ENCODE data around the gene SPTB. TPM values are rescaled to one million over a fixed set of nuclear protein-coding genes. Genes with fewer than 3 reads are reported as not detected.
A peak's percentile ranks its signal among the peaks of the same experiment; 100 is the strongest.

Gene SPTB
- total RNA-seq: under 1 TPM; 0.03 to 0.08 TPM
- 0.28 TPM for polyA plus RNA-seq (2013, experiment 1 of 2)
- polyA plus RNA-seq (2013, experiment 2 of 2): 4.0 TPM
- 0 to 1.5 (median 0.21) reads per million in 172 experiments for total RNA-seq

GRCh38 chr14:64879635-64880220 is at the start of gene SPTB:
TSS of gene SPTB (minus strand) at chr14:64879907. CDS start at chr14:64823094, 56,813 bp downstream.
- Histone ChIP-seq H3K27me3 (ENCODE audit: control insufficient read depth in 1 of 2, insufficient read depth in 2 of 2, low read length in 2 of 2) (peaks cover 23 to 26% of the 10 kb centered on the region in 2 experiments), H3K36me3 (ENCODE audit: insufficient read depth, low read length) (no peaks in the 10 kb centered on the region), H3K4me3 (ENCODE audit: low read length) (peak within 1 kb of the TSS; percentile 68), H3K9me3 (ENCODE audit: control insufficient read depth in 1 of 2, insufficient read depth in 1 of 2, low read length in 2 of 2) (no peaks in the 10 kb centered on the region), H3K4me1 (ENCODE audit: insufficient read depth, low read length) (peaks cover 17% of the 10 kb centered on the region), H3K27ac (ENCODE audit: low read depth in 1 of 2, low read length in 2 of 2) (no peak within 1 kb of the TSS)
- peaks cover 67% of the 10 kb centered on the region for H3K27me3 Mint-ChIP-seq
- intact Hi-C loops (cut with DNase I, micrococcal nuclease): no loop called here
- ATAC-seq (ENCODE audit: poor library complexity) (peak; percentile 69), DNase-seq (peak; percentile 28 to 74 (median 52))
- ChIA-PET POLR2A (interaction anchor here (1.0 to 3.5 kb wide), 4 partner anchors 10 to 44 kb away, joined by 3 to 14 read pairs (median 6); partner anchors contain the start of gene CHURC1), CTCF (interaction anchor here (1.3 to 3.9 kb wide), 3 partner anchors 12 to 56 kb away, joined by 4 to 19 read pairs (median 6); no protein-coding TSS in a partner anchor)
- no peaks in the 10 kb centered on the region for H3K36me3 Mint-ChIP-seq (ENCODE audit: low read depth)
- no peaks in the 10 kb centered on the region for H3K9me3 Mint-ChIP-seq
- no peak for TF ChIP-seq CTCF (IDR thresholded peaks at IDR 0.05)
- no peak within 1 kb of the TSS for H3K27ac Mint-ChIP-seq
- peaks cover 8% of the 10 kb centered on the region for H3K4me1 Mint-ChIP-seq (ENCODE audit: low read depth)
- peak within 1 kb of the TSS; percentile 91 for H3K4me3 Mint-ChIP-seq

- ChIA-PET POLR2A (interaction anchor here (0.7 to 7.0 kb wide), 5 partner anchors 13 to 590 kb away, joined by 3 to 132 read pairs (median 3); partner anchors contain the start of genes CHURC1 and GPX2), CTCF (interaction anchor here (0.7 kb wide), 1 partner anchor 10 kb away, joined by 3 read pairs; no protein-coding TSS in a partner anchor)
- Histone ChIP-seq H3K9me3 (ENCODE audit: control insufficient read depth in 1 of 2, insufficient read depth in 1 of 2, low read length in 2 of 2) (no peaks in the 10 kb centered on the region), H3K27me3 (ENCODE audit: control insufficient read depth in 1 of 2, insufficient read depth in 2 of 2, low read length in 2 of 2) (no peaks in the 10 kb centered on the region), H3K4me3 (ENCODE audit: low read length) (peak overlapping the region; percentile 9), H3K27ac (ENCODE audit: low read depth in 1 of 2, low read length in 2 of 2) (peak overlapping the region; percentile 61 to 71), H3K4me1 (ENCODE audit: insufficient read depth, low read length) (peaks cover 41% of the 10 kb centered on the region), H3K36me3 (ENCODE audit: insufficient read depth, low read length) (peaks cover 81% of the 10 kb centered on the region)
- Mint-ChIP-seq H3K9me3 (no peaks in the 10 kb centered on the region), H3K27me3 (no peaks in the 10 kb centered on the region), H3K4me3 (no peak overlapping the region), H3K36me3 (ENCODE audit: low read depth) (peaks cover 70% of the 10 kb centered on the region), H3K27ac (no peak overlapping the region), H3K4me1 (ENCODE audit: low read depth) (peaks cover 16% of the 10 kb centered on the region)
- TF ChIP-seq CTCF (IDR thresholded peaks at IDR 0.05): no peak
- ATAC-seq (ENCODE audit: poor library complexity) (peak; percentile 71), DNase-seq (peak in 3 of 14 experiments; percentile 16 to 43 (median 40))
- intact Hi-C loops (cut with DNase I, micrococcal nuclease): loop anchor here (2.0 to 5.0 kb wide), 2 partner anchors 14 to 53 kb away; partner anchors contain the start of gene CHURC1 (in 1 of the 2)
These were observed 49.3 kb upstream of the SPTB start for GRCh38 chr14:64929014-64929359.

- no peaks in the 10 kb centered on the region for H3K9me3 Mint-ChIP-seq
- peak overlapping the region; percentile 9 for H3K4me3 ChIP-seq (ENCODE audit: low read length)
- no peak for TF ChIP-seq CTCF (IDR thresholded peaks at IDR 0.05)
- no peaks in the 10 kb centered on the region for H3K27me3 Mint-ChIP-seq
- ChIA-PET POLR2A (interaction anchor here (0.7 to 7.0 kb wide), 6 partner anchors 12 to 590 kb away, joined by 3 to 132 read pairs (median 4); partner anchors contain the start of genes CHURC1, FNTB and GPX2), CTCF (interaction anchor here (0.7 kb wide), 1 partner anchor 10 kb away, joined by 3 read pairs; no protein-coding TSS in a partner anchor)
- no peaks in the 10 kb centered on the region for H3K27me3 ChIP-seq (ENCODE audit: control insufficient read depth in 1 of 2, insufficient read depth in 2 of 2, low read length in 2 of 2)
- peaks cover 70% of the 10 kb centered on the region for H3K36me3 Mint-ChIP-seq (ENCODE audit: low read depth)
- ATAC-seq (ENCODE audit: poor library complexity): peak; percentile 80
- H3K4me1 Mint-ChIP-seq (ENCODE audit: low read depth): peaks cover 21% of the 10 kb centered on the region
- no peak overlapping the region for H3K27ac Mint-ChIP-seq
- peak in 3 of 14 experiments; percentile 56 to 80 (median 59) for DNase-seq
- H3K4me3 Mint-ChIP-seq: no peak overlapping the region
- H3K36me3 ChIP-seq (ENCODE audit: insufficient read depth, low read length): peaks cover 77% of the 10 kb centered on the region
- intact Hi-C loops (cut with DNase I, micrococcal nuclease): loop anchor here (1.0 to 5.0 kb wide), 3 partner anchors 14 to 54 kb away; partner anchors contain the start of gene CHURC1 (in 2 of the 2)
- H3K27ac ChIP-seq (ENCODE audit: low read depth in 1 of 2, low read length in 2 of 2): peak overlapping the region; percentile 61 to 71
- H3K4me1 ChIP-seq (ENCODE audit: insufficient read depth, low read length): peaks cover 41% of the 10 kb centered on the region
- no peaks in the 10 kb centered on the region for H3K9me3 ChIP-seq (ENCODE audit: control insufficient read depth in 1 of 2, insufficient read depth in 1 of 2, low read length in 2 of 2)
These were observed 48.7 kb upstream of the SPTB start for GRCh38 chr14:64928239-64929013.

All from CD4-positive, alpha-beta T cell (primary cell).